HEK293 (cell line): Measurements from ENCODE around the gene TWIST2.

ENCODE experiments used
- ZNF221 ChIP-seq: fragments of 450-650 bp; formaldehyde crosslinking; IDR thresholded peaks from 2 replicates; pipeline ENCODE4 v1.5.1; 2017; ENCODE audit warnings: missing biosample characterization, missing genetic modification characterization, borderline replicate concordance
- ZNF521 ChIP-seq: fragments of 450-650 bp; formaldehyde crosslinking; IDR thresholded peaks from 2 replicates; pipeline ENCODE4 v1.5.1; 2017; ENCODE audit warnings: missing biosample characterization, mild to moderate bottlenecking, missing genetic modification characterization
- ZNF776 ChIP-seq: fragments of 450-650 bp; formaldehyde crosslinking; IDR thresholded peaks from 2 replicates; pipeline ENCODE4 v1.5.0; 2017; ENCODE audit warnings: missing biosample characterization, missing genetic modification characterization, borderline replicate concordance
- TF ChIP-seq, protein P1 (sequence below): fragments of 450-650 bp; formaldehyde crosslinking; IDR thresholded peaks from 2 replicates; pipeline ENCODE4 v1.5.1; 2016; ENCODE audit warnings: missing biosample characterization, missing genetic modification characterization
- TF ChIP-seq, protein P2 (sequence below): sonication (generic); formaldehyde crosslinking; IDR thresholded peaks from 2 replicates; pipeline ENCODE4 v1.8.1; 2022; ENCODE audit warnings: mild to moderate bottlenecking, moderate library complexity, missing genetic modification reagents

- TF ChIP-seq, protein P1, sequence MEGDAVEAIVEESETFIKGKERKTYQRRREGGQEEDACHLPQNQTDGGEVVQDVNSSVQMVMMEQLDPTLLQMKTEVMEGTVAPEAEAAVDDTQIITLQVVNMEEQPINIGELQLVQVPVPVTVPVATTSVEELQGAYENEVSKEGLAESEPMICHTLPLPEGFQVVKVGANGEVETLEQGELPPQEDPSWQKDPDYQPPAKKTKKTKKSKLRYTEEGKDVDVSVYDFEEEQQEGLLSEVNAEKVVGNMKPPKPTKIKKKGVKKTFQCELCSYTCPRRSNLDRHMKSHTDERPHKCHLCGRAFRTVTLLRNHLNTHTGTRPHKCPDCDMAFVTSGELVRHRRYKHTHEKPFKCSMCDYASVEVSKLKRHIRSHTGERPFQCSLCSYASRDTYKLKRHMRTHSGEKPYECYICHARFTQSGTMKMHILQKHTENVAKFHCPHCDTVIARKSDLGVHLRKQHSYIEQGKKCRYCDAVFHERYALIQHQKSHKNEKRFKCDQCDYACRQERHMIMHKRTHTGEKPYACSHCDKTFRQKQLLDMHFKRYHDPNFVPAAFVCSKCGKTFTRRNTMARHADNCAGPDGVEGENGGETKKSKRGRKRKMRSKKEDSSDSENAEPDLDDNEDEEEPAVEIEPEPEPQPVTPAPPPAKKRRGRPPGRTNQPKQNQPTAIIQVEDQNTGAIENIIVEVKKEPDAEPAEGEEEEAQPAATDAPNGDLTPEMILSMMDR (tag by site-specific recombination), result no peak
- TF ChIP-seq, protein P2, sequence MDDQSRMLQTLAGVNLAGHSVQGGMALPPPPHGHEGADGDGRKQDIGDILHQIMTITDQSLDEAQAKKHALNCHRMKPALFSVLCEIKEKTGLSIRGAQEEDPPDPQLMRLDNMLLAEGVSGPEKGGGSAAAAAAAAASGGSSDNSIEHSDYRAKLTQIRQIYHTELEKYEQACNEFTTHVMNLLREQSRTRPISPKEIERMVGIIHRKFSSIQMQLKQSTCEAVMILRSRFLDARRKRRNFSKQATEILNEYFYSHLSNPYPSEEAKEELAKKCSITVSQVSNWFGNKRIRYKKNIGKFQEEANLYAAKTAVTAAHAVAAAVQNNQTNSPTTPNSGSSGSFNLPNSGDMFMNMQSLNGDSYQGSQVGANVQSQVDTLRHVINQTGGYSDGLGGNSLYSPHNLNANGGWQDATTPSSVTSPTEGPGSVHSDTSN (CRISPR knock-in tag), result no peak
- no peak for TF ChIP-seq ZNF776
- TF ChIP-seq ZNF221, result no peak
- no peak for TF ChIP-seq ZNF521
Observed at GRCh38 chr2:238919307-238919706, 71.4 kb downstream of the TWIST2 start.
